Testis (tissue), 3 donors: Measurements from ENCODE around the gene EXOC4. TPM values are rescaled to one million over a fixed set of nuclear protein-coding genes. Genes with fewer than 3 reads are reported as not detected.
A peak's percentile ranks its signal among the peaks of the same experiment; 100 is the strongest.
"Not testable (repeated sequence)": the region's sequence is repeated elsewhere in the genome, so short reads cannot be mapped to it uniquely, and the experiment has no call there.

Experiments used
- DNase-seq: peaks from one replicate; pipeline ENCODE4 v3.0.0-alpha.2; 2019
- H3K27ac ChIP-seq, 2 donors: fragments of 200-600 bp; sonication (generic); one replicate each; pipeline ENCODE4 v1.5.1; 2019
- H3K27me3 ChIP-seq: fragments of 200-600 bp; sonication (generic); one replicate; pipeline ENCODE4 v1.5.1; 2019
- H3K36me3 ChIP-seq: fragments of 200-600 bp; sonication (generic); one replicate; pipeline ENCODE4 v1.5.1; 2017; ENCODE audit warnings: low read depth; ENCODE audit errors: missing control alignments
- H3K4me1 ChIP-seq: fragments of 200-600 bp; sonication (generic); one replicate; pipeline ENCODE4 v1.5.1; 2019
- H3K4me3 ChIP-seq, 2 donors: fragments of 200-600 bp; sonication (generic); one replicate each; pipeline ENCODE4 v1.5.1; 2017 to 2019
- H3K9me3 ChIP-seq: fragments of 200-600 bp; sonication (generic); one replicate; pipeline ENCODE4 v1.5.1; 2017
- CTCF ChIP-seq, 3 experiments: fragments of 450-650 bp in 2 of 3; fragments of 200-600 bp in 1 of 3; sonication (generic) in 1 of 3; IDR thresholded peaks; one replicate each; pipeline ENCODE4 v1.5.1; 2016 to 2019; ENCODE audit warnings: antibody characterized with exemption in 3 of 3, mild to moderate bottlenecking in 2 of 3, moderate library complexity in 1 of 3
- POLR2A ChIP-seq: fragments of 450-650 bp; IDR thresholded peaks from one replicate; pipeline ENCODE4 v1.6.1; 2017; ENCODE audit warnings: antibody characterized with exemption, mild to moderate bottlenecking, moderate library complexity
- WGBS, 2 donors: methylation state at CpG; one replicate each; pipeline ENCODE4 v1.1.5; 2018; 5-methylcytosine and 5-hydroxymethylcytosine counted together
- intact Hi-C: fragments of 100-400 bp; cut with DNase I; formaldehyde crosslinking; loops from one replicate; pipeline ENCODE4 v1.15.1; 2023; ENCODE audit warnings: low total_unique reads
- polyA plus RNA-seq: library from polyadenylated mRNA; stranded (reverse); fragments of 350-450 nt; fragmentation: Illumina TruSeq; extraction: RNeasy Lipid Tissue Mini Kit (QIAGEN cat#74804); gene quantifications from one replicate; pipeline ENCODE4 v1.2.3, GENCODE V29; 2014; ENCODE audit warnings: low read depth, low replicate concordance; ENCODE audit not compliant: insufficient read depth
- total RNA-seq, 2 donors: library from RNA; depleted of rRNA; stranded (reverse); fragments of >200 nt; gene quantifications; one replicate each; pipeline ENCODE4 v1.2.3, GENCODE V29; 2016

Gene EXOC4
- total and polyA plus RNA-seq, 3 donors from 2014 or later = 47.4 to 169 (median 142) TPM

- 87 to 91% methylated on average over 3 of the region's 3 CpGs for WGBS, 2 donors
- TF ChIP-seq POLR2A = no peak
- TF ChIP-seq CTCF (IDR thresholded peaks at IDR 0.05) = no peak
- Histone ChIP-seq H3K4me3 (no peak overlapping the region), H3K4me1 (no peaks in the 10 kb centered on the region), H3K36me3 (no peaks in the 10 kb centered on the region), H3K9me3 (no peaks in the 10 kb centered on the region), H3K27ac (no peak overlapping the region), H3K27me3 (no peaks in the 10 kb centered on the region)
- intact Hi-C loops = no loop called here
- DNase-seq = no peak
Measured at GRCh38 chr7:134070673-134071072, 817.8 kb downstream of the EXOC4 start.

GRCh38 chr7:134071355-134072331, 818.8 kb downstream of the EXOC4 start:
- TF ChIP-seq POLR2A (no peak), CTCF (IDR thresholded peaks at IDR 0.05) (no peak)
- no peaks in the 10 kb centered on the region for H3K36me3 ChIP-seq
- no peak for DNase-seq
- H3K27me3 ChIP-seq = no peaks in the 10 kb centered on the region
- intact Hi-C loops = no loop called here
- H3K4me3 ChIP-seq = no peak overlapping the region
- H3K9me3 ChIP-seq = no peaks in the 10 kb centered on the region
- no peaks in the 10 kb centered on the region for H3K4me1 ChIP-seq
- no peak overlapping the region for H3K27ac ChIP-seq

GRCh38 chr7:134073276-134073675, 820.4 kb downstream of the EXOC4 start:
- Histone ChIP-seq H3K9me3 (no peaks in the 10 kb centered on the region), H3K27me3 (no peaks in the 10 kb centered on the region), H3K4me1 (peaks cover 11% of the 10 kb centered on the region), H3K4me3 (no peak overlapping the region), H3K27ac (no peak overlapping the region), H3K36me3 (no peaks in the 10 kb centered on the region)
- 81 to 85% methylated on average over 6 of the region's 6 CpGs for WGBS, 2 donors
- no peak for DNase-seq
- intact Hi-C loops = no loop called here
- no peak for TF ChIP-seq CTCF (IDR thresholded peaks at IDR 0.05)
- no peak for TF ChIP-seq POLR2A

GRCh38 chr7:134075799-134076198, 822.9 kb downstream of the EXOC4 start:
- DNase-seq = no peak
- Histone ChIP-seq H3K9me3 (no peaks in the 10 kb centered on the region), H3K4me3 (no peak overlapping the region), H3K27ac (peak overlapping the region; percentile 41 to 46), H3K4me1 (peaks cover 26% of the 10 kb centered on the region), H3K36me3 (no peaks in the 10 kb centered on the region), H3K27me3 (no peaks in the 10 kb centered on the region)
- TF ChIP-seq CTCF (IDR thresholded peaks at IDR 0.05) (no peak), POLR2A (no peak)
- 28 to 83% methylated on average over 1 of the region's 1 CpG for WGBS, 2 donors
- intact Hi-C loops = no loop called here

GRCh38 chr7:134077560-134077959, 824.7 kb downstream of the EXOC4 start:
- H3K9me3 ChIP-seq, H3K4me3 ChIP-seq, intact Hi-C loops, H3K36me3 ChIP-seq, H3K27me3 ChIP-seq: not testable (repeated sequence)
- Histone ChIP-seq H3K4me1 (peaks cover 26% of the 10 kb centered on the region), H3K27ac (peak overlapping the region; percentile 59 to 64)
- WGBS, 2 donors = 73 to 89% methylated on average over 2 of the region's 2 CpGs
- peak; percentile 78 for DNase-seq
